LNCaP clone FGC (cell line): ENCODE results near the gene ATIC.
A peak's percentile ranks its signal among the peaks of the same experiment; 100 is the strongest.

Experiments
- DNase-seq: peaks from one replicate; pipeline ENCODE4 v3.0.0-alpha.2; 2011; ENCODE audit warnings: low read depth
- H3K4me3 ChIP-seq: 2 replicates; pipeline ENCODE4 v1.5.1; 2011; ENCODE audit warnings: mild to moderate bottlenecking, low read depth, low read length, control low read depth
- TF ChIP-seq, protein P1 (sequence below): IDR thresholded peaks from 2 replicates; pipeline ENCODE4 v1.5.1; 2012; ENCODE audit warnings: mild to moderate bottlenecking; ENCODE audit not compliant: control insufficient read depth, insufficient read depth; ENCODE audit errors: extremely low read depth

The ATIC gene

DNA sequence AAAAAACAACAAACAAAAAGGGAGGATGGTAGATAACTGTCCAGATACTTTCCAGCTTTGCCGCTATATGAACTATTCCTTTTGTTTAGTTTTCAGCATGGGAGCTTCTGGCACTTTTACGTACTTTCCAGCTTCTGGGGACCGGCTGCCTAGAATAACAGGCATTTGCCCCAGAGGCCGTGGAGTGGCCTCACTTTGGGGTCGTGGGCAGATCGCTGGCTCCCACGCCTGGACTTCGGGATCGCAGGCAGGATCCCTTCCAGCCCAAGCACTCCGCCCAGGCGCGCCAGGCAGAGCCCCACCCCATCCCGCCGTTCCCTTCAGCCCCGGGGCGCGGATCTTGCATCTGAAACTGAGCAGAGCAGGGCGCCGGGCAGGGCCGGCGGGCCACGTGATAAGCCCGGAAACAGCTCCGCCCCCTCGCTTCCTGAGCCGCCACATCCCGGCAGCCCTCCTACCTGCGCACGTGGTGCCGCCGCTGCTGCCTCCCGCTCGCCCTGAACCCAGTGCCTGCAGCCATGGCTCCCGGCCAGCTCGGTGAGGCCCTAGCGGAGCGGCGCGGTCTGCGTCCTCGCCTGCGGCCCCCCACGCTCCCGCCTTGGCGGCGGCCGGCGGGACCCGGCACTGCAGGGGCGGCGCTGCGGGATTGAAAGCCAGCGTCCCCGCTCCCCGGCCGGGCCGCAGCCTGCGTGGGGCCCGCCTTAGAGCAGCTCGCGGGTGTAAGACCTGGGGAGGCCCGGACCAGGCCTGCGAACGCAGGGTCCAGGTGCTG lies at the start of gene ATIC:
TSS of gene ATIC (plus strand) at position 435 of the 772 bp plus-strand sequence. CDS start at position 519, 84 bp downstream.
- H3K4me3 ChIP-seq: peak within 1 kb of the TSS; percentile 79
- TF ChIP-seq, protein P1, sequence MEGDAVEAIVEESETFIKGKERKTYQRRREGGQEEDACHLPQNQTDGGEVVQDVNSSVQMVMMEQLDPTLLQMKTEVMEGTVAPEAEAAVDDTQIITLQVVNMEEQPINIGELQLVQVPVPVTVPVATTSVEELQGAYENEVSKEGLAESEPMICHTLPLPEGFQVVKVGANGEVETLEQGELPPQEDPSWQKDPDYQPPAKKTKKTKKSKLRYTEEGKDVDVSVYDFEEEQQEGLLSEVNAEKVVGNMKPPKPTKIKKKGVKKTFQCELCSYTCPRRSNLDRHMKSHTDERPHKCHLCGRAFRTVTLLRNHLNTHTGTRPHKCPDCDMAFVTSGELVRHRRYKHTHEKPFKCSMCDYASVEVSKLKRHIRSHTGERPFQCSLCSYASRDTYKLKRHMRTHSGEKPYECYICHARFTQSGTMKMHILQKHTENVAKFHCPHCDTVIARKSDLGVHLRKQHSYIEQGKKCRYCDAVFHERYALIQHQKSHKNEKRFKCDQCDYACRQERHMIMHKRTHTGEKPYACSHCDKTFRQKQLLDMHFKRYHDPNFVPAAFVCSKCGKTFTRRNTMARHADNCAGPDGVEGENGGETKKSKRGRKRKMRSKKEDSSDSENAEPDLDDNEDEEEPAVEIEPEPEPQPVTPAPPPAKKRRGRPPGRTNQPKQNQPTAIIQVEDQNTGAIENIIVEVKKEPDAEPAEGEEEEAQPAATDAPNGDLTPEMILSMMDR: no peak
- peak; percentile 85 for DNase-seq

DNA sequence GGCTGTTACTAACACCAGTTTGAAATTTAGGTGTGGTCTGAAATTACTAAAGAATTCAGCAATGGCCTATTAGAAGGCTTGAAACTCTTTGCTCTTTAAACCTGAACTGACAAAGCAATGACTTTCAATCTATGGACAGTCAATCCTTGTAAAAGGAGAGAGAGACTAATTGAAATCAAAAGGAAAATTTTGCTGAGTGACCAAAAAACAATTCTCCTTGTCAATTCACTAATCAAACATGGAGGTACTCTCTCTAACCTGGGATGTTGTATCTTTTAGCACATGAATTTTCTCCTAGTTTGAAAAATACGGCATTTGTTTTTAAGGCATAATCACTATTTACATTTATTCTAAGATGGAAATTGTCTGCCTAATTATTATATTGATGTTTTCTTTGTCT lies 49.6 kb upstream of the ATIC start:
- TF ChIP-seq, protein P1: no peak
- no peak for DNase-seq
- no peak overlapping the region for H3K4me3 ChIP-seq

DNA sequence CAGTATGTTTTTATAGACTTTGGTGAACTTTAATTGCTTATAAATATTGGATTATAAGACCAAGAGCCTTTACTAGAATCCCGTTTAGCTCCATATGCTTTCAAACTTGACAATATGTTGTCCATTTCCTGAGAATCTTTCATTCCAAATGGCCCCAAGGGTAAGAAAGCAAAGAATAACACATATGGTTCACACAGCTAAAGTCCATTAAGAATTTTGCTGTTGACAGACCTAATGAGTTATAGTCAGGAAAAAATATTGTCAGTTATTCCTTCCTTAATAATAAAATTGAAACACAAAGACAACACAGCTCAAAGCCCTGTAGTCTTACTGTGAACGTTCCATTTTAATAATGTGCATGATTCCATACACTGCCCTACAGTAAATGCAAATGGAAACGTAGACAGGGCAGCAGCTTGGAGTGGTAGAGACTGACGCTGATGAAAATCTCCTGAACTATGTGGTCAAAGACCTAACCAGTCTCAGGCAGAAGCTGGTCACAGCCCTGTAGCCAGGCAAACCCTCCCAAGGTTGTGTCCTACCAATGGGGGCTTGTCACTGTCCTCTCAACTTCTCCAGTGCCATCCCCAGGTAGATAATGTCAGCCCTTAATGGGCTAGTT lies 49.0 kb upstream of the ATIC start:
- DNase-seq: no peak
- TF ChIP-seq, protein P1: no peak
- H3K4me3 ChIP-seq: no peak overlapping the region

DNA sequence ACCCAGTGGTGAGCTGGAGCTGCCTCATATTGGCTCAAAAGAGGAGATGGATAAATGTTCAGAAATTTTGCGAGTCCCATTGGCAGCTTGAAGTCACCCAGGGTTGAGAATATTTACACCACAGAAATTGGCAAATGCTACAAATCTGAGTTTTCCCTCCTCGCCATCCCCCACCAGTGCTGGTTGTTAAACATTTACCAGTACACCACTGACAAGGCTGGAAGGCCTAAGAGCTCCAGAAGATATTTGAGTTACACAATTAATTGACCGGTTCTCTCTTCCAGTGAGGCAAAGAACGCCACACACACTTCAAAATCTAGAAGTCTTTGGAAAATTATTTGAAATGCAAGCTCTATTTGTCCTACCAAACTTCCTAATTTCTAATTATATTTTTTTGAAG lies 47.5 kb upstream of the ATIC start:
- no peak for DNase-seq
- H3K4me3 ChIP-seq: no peak overlapping the region
- TF ChIP-seq, protein P1: no peak

DNA sequence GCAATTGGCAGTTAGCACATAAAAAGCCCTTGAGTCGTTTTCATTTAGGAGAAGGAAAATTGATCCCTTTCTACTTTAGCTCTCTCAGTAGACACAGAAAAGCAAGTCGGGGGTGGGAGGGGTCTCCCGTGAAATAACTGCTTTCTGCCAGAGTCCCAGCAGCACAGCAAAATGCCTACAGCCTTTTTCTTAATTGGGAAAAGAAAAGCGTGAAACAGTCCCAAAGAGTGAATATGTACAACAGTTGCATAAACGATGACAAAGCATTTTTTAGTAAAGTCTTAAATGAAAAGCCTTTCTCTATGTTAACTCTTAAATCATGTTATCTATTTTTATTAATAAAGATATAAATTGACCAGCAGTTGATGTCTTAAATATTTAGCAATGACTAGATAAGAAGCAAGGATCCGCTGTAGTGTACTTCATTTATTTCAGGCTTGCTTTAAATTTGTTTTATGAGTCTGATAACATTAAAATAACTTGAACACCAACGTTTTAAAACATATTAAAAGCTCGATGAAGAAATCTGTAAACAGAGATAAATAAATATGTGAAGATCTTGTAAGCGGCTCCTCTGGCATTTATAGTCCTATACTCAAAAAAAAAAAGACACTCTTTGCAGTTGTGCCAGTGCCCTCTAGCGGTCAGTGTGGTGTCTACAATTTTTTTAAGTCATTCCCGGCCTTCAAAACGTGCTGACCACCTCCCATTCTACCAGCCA lies 42.3 kb upstream of the ATIC start:
- TF ChIP-seq, protein P1: peak; percentile 62
- peak; percentile 91 for DNase-seq
- no peak overlapping the region for H3K4me3 ChIP-seq

DNA sequence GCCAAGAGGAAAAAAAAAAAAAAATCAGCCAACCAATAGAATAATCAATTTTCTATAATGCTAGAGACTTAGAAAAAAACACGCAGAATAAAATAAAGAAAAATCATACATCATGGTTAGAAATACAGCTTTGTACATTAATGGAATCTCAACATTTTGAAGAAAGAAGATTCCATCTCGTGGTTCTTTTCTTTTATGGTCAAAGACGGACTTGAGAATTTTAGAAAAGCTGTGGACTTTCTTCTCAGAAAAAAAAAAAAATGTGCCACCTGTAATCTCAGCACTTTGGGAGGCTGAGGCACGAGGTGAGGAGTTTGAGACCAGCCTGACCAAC lies 41.8 kb upstream of the ATIC start:
- no peak for DNase-seq
- H3K4me3 ChIP-seq: no peak overlapping the region
- TF ChIP-seq, protein P1: no peak
